Measurements from ENCODE around the gene TSC22D2. TPM values are rescaled to one million over a fixed set of nuclear protein-coding genes. Genes with fewer than 3 reads are reported as not detected.

Gene TSC22D2
- total RNA-seq, 4 donors from 2014 or later: 12.5 to 15.9 (median 14.6) TPM

- TF ChIP-seq CTCF (IDR thresholded peaks at IDR 0.05) (no peak), POLR2A (IDR thresholded peaks at IDR 0.05) (no peak), EP300 (IDR thresholded peaks at IDR 0.05) (peak in 1 of 2 donors; percentile 40)
- H3K27ac ChIP-seq: peak overlapping the region in 2 of 4 donors; percentile 4 to 74
- WGBS, 2 donors: 31 to 34% methylated on average over 3 of the region's 3 CpGs
- DNase-seq (ENCODE audit: low spot score in 2 of 2): no peak
- H3K4me3 ChIP-seq: no peak overlapping the region
- H3K36me3 ChIP-seq: no peaks in the 10 kb centered on the region
- H3K27me3 ChIP-seq: no peaks in the 10 kb centered on the region
- peaks cover 0 to 29% (median 8%) of the 10 kb centered on the region in 4 donors for H3K4me1 ChIP-seq
- no peaks in the 10 kb centered on the region for H3K9me3 ChIP-seq
These were observed 31.9 kb upstream of the TSC22D2 start for GRCh38 chr3:150376001-150376848.

GRCh38 chr3:150377601-150378300 is 30.3 kb upstream of the TSC22D2 start:
- Histone ChIP-seq H3K4me1 (peaks cover 0 to 16% (median 7%) of the 10 kb centered on the region in 4 donors), H3K27me3 (no peaks in the 10 kb centered on the region), H3K4me3 (no peak overlapping the region), H3K36me3 (no peaks in the 10 kb centered on the region), H3K27ac (no peak overlapping the region), H3K9me3 (no peaks in the 10 kb centered on the region)
- TF ChIP-seq EP300 (IDR thresholded peaks at IDR 0.05) (no peak), POLR2A (IDR thresholded peaks at IDR 0.05) (no peak), CTCF (IDR thresholded peaks at IDR 0.05) (no peak)
- no peak for DNase-seq (ENCODE audit: low spot score in 2 of 2)
- WGBS, 2 donors: 76 to 89% methylated on average over 1 of the region's 1 CpG

- no peak overlapping the region for H3K27ac ChIP-seq
- no peaks in the 10 kb centered on the region for H3K36me3 ChIP-seq
- no peak for DNase-seq (ENCODE audit: low spot score in 2 of 2)
- no peak overlapping the region for H3K4me3 ChIP-seq
- H3K27me3 ChIP-seq: no peaks in the 10 kb centered on the region
- TF ChIP-seq POLR2A (IDR thresholded peaks at IDR 0.05) (no peak), CTCF (IDR thresholded peaks at IDR 0.05) (no peak), EP300 (IDR thresholded peaks at IDR 0.05) (no peak)
- no peaks in the 10 kb centered on the region for H3K9me3 ChIP-seq
- peaks cover 0 to 16% (median 6%) of the 10 kb centered on the region in 4 donors for H3K4me1 ChIP-seq
- 81 to 93% methylated on average over 6 of the region's 6 CpGs for WGBS, 2 donors
These were observed 29.8 kb upstream of the TSC22D2 start for GRCh38 chr3:150378301-150378748.

GRCh38 chr3:150379469-150379868 is 28.6 kb upstream of the TSC22D2 start:
- H3K27ac ChIP-seq: no peak overlapping the region
- WGBS, 2 donors: 85 to 100% methylated on average over 1 of the region's 1 CpG
- TF ChIP-seq CTCF (IDR thresholded peaks at IDR 0.05): no peak
- no peak for TF ChIP-seq POLR2A (IDR thresholded peaks at IDR 0.05)
- TF ChIP-seq EP300 (IDR thresholded peaks at IDR 0.05): no peak
- no peaks in the 10 kb centered on the region for H3K9me3 ChIP-seq
- no peaks in the 10 kb centered on the region for H3K27me3 ChIP-seq
- no peak for DNase-seq (ENCODE audit: low spot score in 2 of 2)
- H3K36me3 ChIP-seq: no peaks in the 10 kb centered on the region
- peaks cover 0 to 16% (median 8%) of the 10 kb centered on the region in 4 donors for H3K4me1 ChIP-seq
- no peak overlapping the region for H3K4me3 ChIP-seq

All from tibial nerve (tissue), 4 donors.